GM23248 (cell line): ENCODE measurements around the gene PRICKLE1. TPM values are rescaled to one million over a fixed set of nuclear protein-coding genes. Genes with fewer than 3 reads are reported as not detected.

Experiments used
- DNase-seq: peaks from one replicate; pipeline ENCODE4 v3.0.0-alpha.2; 2015
- H2AFZ ChIP-seq: fragments of 200-600 bp; sonication (generic); 2 replicates; pipeline ENCODE4 v1.6.1; 2016; ENCODE audit warnings: antibody characterized with exemption
- H3F3A ChIP-seq: fragments of 200-600 bp; sonication (generic); 2 replicates; pipeline ENCODE4 v1.6.1; 2016; ENCODE audit warnings: mild to moderate bottlenecking, antibody characterized with exemption, mixed run types; ENCODE audit not compliant: insufficient read depth
- H3K27ac ChIP-seq: fragments of 200-600 bp; sonication (generic); 2 replicates; pipeline ENCODE4 v1.5.1; 2016; ENCODE audit warnings: mild to moderate bottlenecking
- H3K27me3 ChIP-seq: fragments of 200-600 bp; sonication (generic); replicated peaks from 2 replicates; pipeline ENCODE4 v1.6.1; 2016; ENCODE audit warnings: mild to moderate bottlenecking; ENCODE audit not compliant: insufficient read depth
- H3K36me3 ChIP-seq: fragments of 200-600 bp; sonication (generic); 2 replicates; pipeline ENCODE4 v1.6.1; 2016; ENCODE audit warnings: low read depth, mild to moderate bottlenecking
- H3K4me1 ChIP-seq: fragments of 200-600 bp; sonication (generic); 2 replicates; pipeline ENCODE4 v1.6.1; 2016; ENCODE audit warnings: mild to moderate bottlenecking; ENCODE audit not compliant: insufficient read depth
- H3K4me2 ChIP-seq: fragments of 200-600 bp; sonication (generic); one replicate; pipeline ENCODE4 v1.6.1; 2016; ENCODE audit warnings: mild to moderate bottlenecking; ENCODE audit not compliant: unreplicated experiment
- H3K4me3 ChIP-seq: fragments of 200-600 bp; sonication (generic); 2 replicates; pipeline ENCODE4 v1.5.1; 2016; ENCODE audit warnings: mild to moderate bottlenecking
- H3K79me2 ChIP-seq: fragments of 200-600 bp; sonication (generic); 2 replicates; pipeline ENCODE4 v1.6.1; 2016; ENCODE audit warnings: mild to moderate bottlenecking; ENCODE audit not compliant: insufficient read depth
- H3K9ac ChIP-seq: fragments of 200-600 bp; sonication (generic); 2 replicates; pipeline ENCODE4 v1.6.1; 2016; ENCODE audit warnings: mild to moderate bottlenecking
- H3K9me2 ChIP-seq: fragments of 200-600 bp; sonication (generic); 2 replicates; pipeline ENCODE4 v1.6.1; 2016; ENCODE audit warnings: mixed run types, mild to moderate bottlenecking, moderate library complexity; ENCODE audit not compliant: insufficient read depth
- H3K9me3 ChIP-seq: fragments of 200-600 bp; sonication (generic); one replicate; pipeline ENCODE4 v1.6.1; 2017; ENCODE audit warnings: low read depth
- H4K20me1 ChIP-seq: fragments of 200-600 bp; sonication (generic); 2 replicates; pipeline ENCODE4 v1.6.0; 2016; ENCODE audit not compliant: insufficient read depth
- EZH2 ChIP-seq: fragments of 200-600 bp; sonication (generic); IDR thresholded peaks from 2 replicates; pipeline ENCODE4 v1.6.1; 2018; ENCODE audit warnings: antibody characterized with exemption, mild to moderate bottlenecking; ENCODE audit not compliant: insufficient read depth, poor library complexity, severe bottlenecking
- EZH2phosphoT487 ChIP-seq: fragments of 200-600 bp; sonication (generic); IDR thresholded peaks from 2 replicates; pipeline ENCODE4 v1.6.1; 2018; ENCODE audit warnings: antibody characterized with exemption, moderate library complexity, mild to moderate bottlenecking, low read depth; ENCODE audit not compliant: insufficient read depth
- WGBS, 2 experiments: methylation state at CpG; one replicate each; pipeline ENCODE4 v1.1.6; 2015 to 2017; ENCODE audit warnings: low lambda C conversion rate in 2 of 2, low coverage in 1 of 2; ENCODE audit errors: missing lambda C conversion rate in 2 of 2; 5-methylcytosine and 5-hydroxymethylcytosine counted together
- in situ Hi-C: fragments of 300-500 bp; cut with MboI; formaldehyde crosslinking; loops from 2 replicates; pipeline ENCODE4 v1.15.0; 2020
- polyA plus RNA-seq: library from polyadenylated mRNA; unstranded; fragments of >200 nt; fragmentation: Nextera tagmentation; extraction: Ambion mirVana; gene quantifications from 2 replicates; pipeline ENCODE4 v1.2.1, GENCODE V29; 2016
- total RNA-seq: library from RNA; depleted of rRNA; stranded (reverse); fragments of >200 nt; shearing (Covaris generic); gene quantifications from 2 replicates; pipeline ENCODE4 v1.2.3, GENCODE V29; 2014

Gene PRICKLE1
- total and polyA plus RNA-seq, 2 experiments from 2014 or later, result 12.9 to 25.7 TPM

- Histone ChIP-seq H3K4me1 (peaks cover 46% of the 10 kb centered on the region), H3K9me3 (no peaks in the 10 kb centered on the region), H3K27ac (peak overlapping the region; percentile 64), H3K36me3 (peaks cover 33% of the 10 kb centered on the region), H3K4me2 (peak overlapping the region; percentile 55), H3K79me2 (peaks cover 71% of the 10 kb centered on the region), H3K9me2 (no peaks in the 10 kb centered on the region), H3K27me3 (no peaks in the 10 kb centered on the region), H3K9ac (no peak overlapping the region; the same call in 1 of the 2 replicates), H4K20me1 (no peaks in the 10 kb centered on the region), H2AFZ (no peak overlapping the region), H3F3A (peaks cover 39% of the 10 kb centered on the region), H3K4me3 (no peak overlapping the region)
- in situ Hi-C loops, result loop anchor here (10.0 kb wide), 1 partner anchor 862 kb away; no protein-coding TSS in a partner anchor
- 78 to 87% methylated on average over 3 of the region's 3 CpGs for WGBS, 2 experiments
- DNase-seq, result no peak
- TF ChIP-seq EZH2phosphoT487 (no peak), EZH2 (no peak)
Observed at GRCh38 chr12:42472376-42472775, 117.2 kb downstream of the PRICKLE1 start.

GRCh38 chr12:42469355-42470175 lies 120.0 kb downstream of the PRICKLE1 start:
- no peak overlapping the region for H3K4me2 ChIP-seq
- 86% methylated on average over 7 of the region's 7 CpGs for WGBS, 2 experiments
- H3K9ac ChIP-seq, result no peak overlapping the region
- H3K27ac ChIP-seq, result no peak overlapping the region
- no peak overlapping the region for H3K4me3 ChIP-seq
- no peaks in the 10 kb centered on the region for H4K20me1 ChIP-seq
- H3F3A ChIP-seq, result peaks cover 28% of the 10 kb centered on the region
- TF ChIP-seq EZH2phosphoT487, result no peak
- no peak for TF ChIP-seq EZH2
- H2AFZ ChIP-seq, result no peak overlapping the region
- in situ Hi-C loops, result loop anchor here (10.0 kb wide), 1 partner anchor 865 kb away; no protein-coding TSS in a partner anchor
- DNase-seq, result no peak
- peaks cover 57% of the 10 kb centered on the region for H3K36me3 ChIP-seq
- H3K27me3 ChIP-seq, result no peaks in the 10 kb centered on the region
- peaks cover 57% of the 10 kb centered on the region for H3K79me2 ChIP-seq
- no peaks in the 10 kb centered on the region for H3K9me2 ChIP-seq
- H3K9me3 ChIP-seq, result no peaks in the 10 kb centered on the region
- peaks cover 37% of the 10 kb centered on the region for H3K4me1 ChIP-seq

GRCh38 chr12:42468921-42469320 lies 120.6 kb downstream of the PRICKLE1 start:
- TF ChIP-seq EZH2 (no peak), EZH2phosphoT487 (no peak)
- H3K27ac ChIP-seq, result no peak overlapping the region
- H3K9ac ChIP-seq, result no peak overlapping the region
- H4K20me1 ChIP-seq, result no peaks in the 10 kb centered on the region
- peaks cover 62% of the 10 kb centered on the region for H3K79me2 ChIP-seq
- no peak overlapping the region for H2AFZ ChIP-seq
- H3K9me2 ChIP-seq, result no peaks in the 10 kb centered on the region
- no peak overlapping the region for H3K4me3 ChIP-seq
- peaks cover 27% of the 10 kb centered on the region for H3F3A ChIP-seq
- H3K27me3 ChIP-seq, result no peaks in the 10 kb centered on the region
- H3K9me3 ChIP-seq, result no peaks in the 10 kb centered on the region
- WGBS, 2 experiments, result 52 to 53% methylated on average over 3 of the region's 3 CpGs
- H3K36me3 ChIP-seq, result peaks cover 62% of the 10 kb centered on the region
- in situ Hi-C loops, result no loop called here
- peak; percentile 34 for DNase-seq
- H3K4me2 ChIP-seq, result no peak overlapping the region
- H3K4me1 ChIP-seq, result peaks cover 30% of the 10 kb centered on the region

- no peaks in the 10 kb centered on the region for H4K20me1 ChIP-seq
- no peaks in the 10 kb centered on the region for H3K9me3 ChIP-seq
- 63 to 65% methylated on average over 9 of the region's 9 CpGs for WGBS, 2 experiments
Observed at GRCh38 chr12:42468341-42468821, 121.2 kb downstream of the PRICKLE1 start.

More at GRCh38 chr12:42468341-42468821, 121.2 kb downstream of the PRICKLE1 start:
- TF ChIP-seq EZH2phosphoT487 (no peak), EZH2 (no peak)
- peaks cover 22% of the 10 kb centered on the region for H3F3A ChIP-seq
- no peak overlapping the region for H3K4me3 ChIP-seq
- H3K9me2 ChIP-seq, result no peaks in the 10 kb centered on the region
- H3K27ac ChIP-seq, result no peak overlapping the region
- peaks cover 25% of the 10 kb centered on the region for H3K4me1 ChIP-seq
- no peaks in the 10 kb centered on the region for H3K27me3 ChIP-seq
- H3K36me3 ChIP-seq, result peaks cover 67% of the 10 kb centered on the region
- H3K79me2 ChIP-seq, result peaks cover 68% of the 10 kb centered on the region
- H2AFZ ChIP-seq, result no peak overlapping the region
- H3K4me2 ChIP-seq, result no peak overlapping the region
- no peak for DNase-seq
- H3K9ac ChIP-seq, result no peak overlapping the region
- in situ Hi-C loops, result no loop called here
